ENCODE measurements around the gene PLXNC1. TPM values are rescaled to one million over a fixed set of nuclear protein-coding genes. Genes with fewer than 3 reads are reported as not detected.

PLXNC1 gene
- total and polyA plus RNA-seq, 9 donors = 8.2 to 33.7 (median 17.5) TPM

GRCh38 chr12:94304566-94305061 is 156.2 kb downstream of the PLXNC1 start:
- no peak overlapping the region for H3K4me3 ChIP-seq
- TF ChIP-seq CTCF (IDR thresholded peaks at IDR 0.05) (no peak), POLR2A (IDR thresholded peaks at IDR 0.05) (no peak), EP300 (IDR thresholded peaks at IDR 0.05) (no peak)
- DNase-seq = no peak
- H3K4me1 ChIP-seq (ENCODE audit: insufficient read depth) = peaks cover 5% of the 10 kb centered on the region
- no peaks in the 10 kb centered on the region for H3K27me3 ChIP-seq
- no peaks in the 10 kb centered on the region for H3K36me3 ChIP-seq
- no peaks in the 10 kb centered on the region for H3K9me3 ChIP-seq
- intact Hi-C loops (cut with DNase I) = no loop called here
- H3K27ac ChIP-seq = no peak overlapping the region
- 37 to 50% (median 42%) methylated on average over 3 of the region's 3 CpGs for WGBS, 3 donors

- Histone ChIP-seq H3K4me3 (no peak overlapping the region), H3K4me1 (ENCODE audit: insufficient read depth) (peaks cover 5% of the 10 kb centered on the region), H3K36me3 (no peaks in the 10 kb centered on the region), H3K9me3 (no peaks in the 10 kb centered on the region), H3K27me3 (no peaks in the 10 kb centered on the region), H3K27ac (peak overlapping the region in 1 of 2 donors; percentile 11)
- TF ChIP-seq POLR2A (IDR thresholded peaks at IDR 0.05) (no peak), CTCF (IDR thresholded peaks at IDR 0.05) (no peak), EP300 (IDR thresholded peaks at IDR 0.05) (no peak)
- DNase-seq = no peak
- WGBS, 3 donors = 16 to 38% (median 19%) methylated on average over 9 of the region's 9 CpGs
- intact Hi-C loops (cut with DNase I) = no loop called here
Measured at GRCh38 chr12:94305130-94305957, 157.0 kb downstream of the PLXNC1 start.

GRCh38 chr12:94308612-94309011 is 160.2 kb downstream of the PLXNC1 start:
- H3K9me3 ChIP-seq = no peaks in the 10 kb centered on the region
- H3K4me1 ChIP-seq (ENCODE audit: insufficient read depth) = peaks cover 5% of the 10 kb centered on the region
- H3K36me3 ChIP-seq = no peaks in the 10 kb centered on the region
- no peaks in the 10 kb centered on the region for H3K27me3 ChIP-seq
- H3K4me3 ChIP-seq = no peak overlapping the region
- intact Hi-C loops (cut with DNase I) = no loop called here
- no peak for TF ChIP-seq EP300 (IDR thresholded peaks at IDR 0.05)
- no peak for TF ChIP-seq CTCF (IDR thresholded peaks at IDR 0.05)
- TF ChIP-seq POLR2A (IDR thresholded peaks at IDR 0.05) = no peak
- WGBS, 3 donors = 3 to 13% (median 11%) methylated on average over 2 of the region's 2 CpGs
- no peak for DNase-seq
- H3K27ac ChIP-seq = peak overlapping the region in 1 of 2 donors; percentile 20

- no peaks in the 10 kb centered on the region for H3K27me3 ChIP-seq
- H3K36me3 ChIP-seq = no peaks in the 10 kb centered on the region
- peak overlapping the region in 1 of 2 donors; percentile 20 for H3K27ac ChIP-seq
- 91 to 94% (median 92%) methylated on average over 5 of the region's 5 CpGs for WGBS, 3 donors
- peaks cover 4% of the 10 kb centered on the region for H3K4me1 ChIP-seq (ENCODE audit: insufficient read depth)
- no peaks in the 10 kb centered on the region for H3K9me3 ChIP-seq
- DNase-seq = no peak
- intact Hi-C loops (cut with DNase I) = no loop called here
- TF ChIP-seq CTCF (IDR thresholded peaks at IDR 0.05) (no peak), EP300 (IDR thresholded peaks at IDR 0.05) (no peak), POLR2A (IDR thresholded peaks at IDR 0.05) (no peak)
- no peak overlapping the region for H3K4me3 ChIP-seq
Measured at GRCh38 chr12:94309373-94309772, 161.0 kb downstream of the PLXNC1 start.
